SJSA1 (cell line): ENCODE data around the gene LPP. TPM values are rescaled to one million over a fixed set of nuclear protein-coding genes. Genes with fewer than 3 reads are reported as not detected.

ENCODE experiments used
- DNase-seq, 2 experiments: peaks; one replicate each; pipeline ENCODE4 v3.0.0-alpha.2; 2015 to 2020; ENCODE audit warnings: low spot score in 2 of 2, low read depth in 1 of 2
- H3K27ac ChIP-seq: fragments of 250-450 bp; sonication (Bioruptor Pico); 2 replicates; pipeline ENCODE4 v1.5.1; 2020; ENCODE audit warnings: mild to moderate bottlenecking, moderate library complexity
- H3K27me3 ChIP-seq: fragments of 250-450 bp; sonication (Bioruptor Pico); replicated peaks from 2 replicates; pipeline ENCODE4 v1.5.1; 2020; ENCODE audit warnings: mild to moderate bottlenecking, moderate library complexity
- H3K36me3 ChIP-seq: fragments of 250-450 bp; sonication (Bioruptor Pico); 2 replicates; pipeline ENCODE4 v1.5.1; 2020; ENCODE audit warnings: mild to moderate bottlenecking
- H3K4me1 ChIP-seq: fragments of 250-450 bp; sonication (Bioruptor Pico); replicated peaks from 2 replicates; pipeline ENCODE4 v1.6.1; 2021; ENCODE audit warnings: mild to moderate bottlenecking
- H3K4me3 ChIP-seq: fragments of 250-450 bp; sonication (Bioruptor Pico); 2 replicates; pipeline ENCODE4 v1.5.1; 2020; ENCODE audit warnings: mild to moderate bottlenecking
- H3K9me3 ChIP-seq: fragments of 250-450 bp; sonication (Bioruptor Pico); replicated peaks from 2 replicates; pipeline ENCODE4 v1.5.1; 2020; ENCODE audit warnings: mild to moderate bottlenecking
- total RNA-seq: library from RNA; depleted of rRNA; stranded (reverse); fragments of >200 nt; shearing (Covaris generic); gene quantifications from 2 replicates; pipeline ENCODE4 v1.2.3, GENCODE V29; 2014

Gene LPP
- total RNA-seq, 1 experiment from 2014 or later = 132 TPM

DNA sequence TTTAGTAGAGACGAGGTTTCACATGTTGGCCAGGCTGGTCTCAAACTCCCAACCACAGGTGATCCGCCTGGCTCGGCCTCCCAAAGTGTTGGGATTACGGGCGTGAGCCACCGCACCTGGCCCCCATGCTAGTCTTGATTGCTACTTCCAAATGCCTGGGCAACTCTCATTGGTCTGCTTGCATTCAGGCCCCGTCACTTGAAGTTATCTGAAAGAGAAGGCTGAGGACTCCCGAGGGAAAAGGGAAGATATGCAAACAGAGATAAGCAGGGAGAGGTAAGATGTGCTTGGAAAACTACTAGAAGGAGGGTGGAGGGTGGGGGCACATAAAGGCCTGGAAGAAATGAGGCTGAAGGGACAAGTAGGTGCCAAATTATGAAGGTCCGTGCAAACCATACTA, 4.4 kb upstream of the LPP start:
- no peaks in the 10 kb centered on the region for H3K9me3 ChIP-seq
- no peak for DNase-seq
- H3K4me1 ChIP-seq = peaks cover 25% of the 10 kb centered on the region
- no peaks in the 10 kb centered on the region for H3K36me3 ChIP-seq
- H3K4me3 ChIP-seq = no peak overlapping the region
- no peaks in the 10 kb centered on the region for H3K27me3 ChIP-seq
- no peak overlapping the region for H3K27ac ChIP-seq

GRCh38 chr3:188150982-188151381, 3.0 kb upstream of the LPP start:
- Histone ChIP-seq H3K4me1 (peaks cover 36% of the 10 kb centered on the region), H3K36me3 (peaks cover 3% of the 10 kb centered on the region), H3K27me3 (no peaks in the 10 kb centered on the region), H3K9me3 (no peaks in the 10 kb centered on the region), H3K4me3 (no peak overlapping the region), H3K27ac (no peak overlapping the region)
- no peak for DNase-seq

DNA sequence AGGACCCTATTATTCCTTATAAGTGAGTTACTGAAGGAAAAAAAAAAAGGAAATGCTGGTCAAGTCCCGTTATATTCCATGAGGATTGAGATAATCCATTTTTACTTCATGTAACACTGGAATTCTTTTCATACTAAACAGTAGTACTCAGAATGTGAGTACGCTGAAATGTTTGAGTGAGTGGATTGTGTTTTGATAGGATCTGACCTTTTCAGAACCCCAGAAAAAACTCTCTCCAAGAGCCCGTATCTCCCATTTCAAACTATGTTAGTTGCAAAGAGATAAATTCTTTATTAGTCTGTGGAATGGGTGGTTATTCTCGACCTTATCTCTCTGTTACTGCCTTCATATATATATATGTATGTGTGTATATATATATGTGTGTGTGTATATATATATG, 2.5 kb upstream of the LPP start:
- Histone ChIP-seq H3K9me3 (no peaks in the 10 kb centered on the region), H3K4me3 (no peak overlapping the region), H3K27ac (no peak overlapping the region), H3K36me3 (peaks cover 3% of the 10 kb centered on the region), H3K4me1 (peaks cover 36% of the 10 kb centered on the region), H3K27me3 (no peaks in the 10 kb centered on the region)
- DNase-seq = no peak

GRCh38 chr3:188152660-188153436, 1.1 kb upstream of the LPP start:
- H3K36me3 ChIP-seq = peaks cover 3% of the 10 kb centered on the region
- peak; percentile 86 to 89 for DNase-seq

GRCh38 chr3:188153437-188154013, 432 bp upstream of the LPP start:
- Histone ChIP-seq H3K27ac (peak overlapping the region; percentile 99), H3K4me1 (peaks cover 36% of the 10 kb centered on the region), H3K36me3 (peaks cover 3% of the 10 kb centered on the region), H3K9me3 (no peaks in the 10 kb centered on the region), H3K27me3 (no peaks in the 10 kb centered on the region), H3K4me3 (peak overlapping the region; percentile 66)
- peak; percentile 93 to 95 for DNase-seq

More at GRCh38 chr3:188152660-188153436, 1.1 kb upstream of the LPP start:
- H3K27ac ChIP-seq = peak overlapping the region; percentile 99
- no peaks in the 10 kb centered on the region for H3K9me3 ChIP-seq
- no peaks in the 10 kb centered on the region for H3K27me3 ChIP-seq
- H3K4me3 ChIP-seq = peak overlapping the region; percentile 66
- peaks cover 36% of the 10 kb centered on the region for H3K4me1 ChIP-seq

DNA sequence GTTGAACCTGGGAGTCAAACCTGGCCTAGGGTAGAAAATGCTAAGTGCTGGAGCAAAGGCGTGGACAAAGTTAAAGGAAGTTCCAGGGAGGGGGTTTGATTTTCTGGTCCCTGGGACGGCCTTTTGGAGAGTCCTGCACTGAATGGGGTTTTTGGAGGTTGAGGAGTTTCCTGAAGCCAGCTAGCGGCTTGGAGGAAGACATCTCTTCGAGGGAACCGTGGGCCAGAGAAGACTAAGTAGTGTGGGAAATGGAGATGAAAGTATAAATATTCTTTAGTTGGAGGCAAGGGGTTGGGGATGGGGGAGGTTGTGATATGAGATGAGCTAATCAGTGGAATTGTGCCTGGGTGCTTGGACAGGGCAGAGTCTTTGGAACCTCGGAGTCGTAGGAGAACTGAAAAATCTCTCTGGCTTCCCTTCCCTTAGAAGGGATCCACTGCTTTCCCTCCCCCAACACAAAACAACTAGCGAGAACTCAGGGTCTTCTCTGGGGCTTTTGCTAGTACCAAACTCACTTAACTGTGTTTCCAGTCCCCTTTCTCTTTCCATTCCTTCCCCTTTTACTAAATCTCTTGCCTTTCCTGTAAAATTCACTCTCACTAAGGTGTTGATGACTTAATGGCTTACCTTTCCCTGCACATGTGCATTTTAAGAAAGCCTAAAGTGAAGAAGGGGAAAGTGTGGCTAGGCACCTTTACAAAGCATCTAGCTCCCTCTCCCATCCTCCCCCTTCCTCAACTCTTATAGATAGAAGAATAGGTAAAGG, 1.0 kb downstream of the LPP start:
- Histone ChIP-seq H3K4me3 (peak overlapping the region; percentile 66), H3K27me3 (no peaks in the 10 kb centered on the region), H3K9me3 (no peaks in the 10 kb centered on the region), H3K36me3 (peaks cover 10% of the 10 kb centered on the region), H3K4me1 (peaks cover 46% of the 10 kb centered on the region), H3K27ac (peak overlapping the region; percentile 99)
- DNase-seq = peak in 1 of 2 experiments; percentile 26

DNA sequence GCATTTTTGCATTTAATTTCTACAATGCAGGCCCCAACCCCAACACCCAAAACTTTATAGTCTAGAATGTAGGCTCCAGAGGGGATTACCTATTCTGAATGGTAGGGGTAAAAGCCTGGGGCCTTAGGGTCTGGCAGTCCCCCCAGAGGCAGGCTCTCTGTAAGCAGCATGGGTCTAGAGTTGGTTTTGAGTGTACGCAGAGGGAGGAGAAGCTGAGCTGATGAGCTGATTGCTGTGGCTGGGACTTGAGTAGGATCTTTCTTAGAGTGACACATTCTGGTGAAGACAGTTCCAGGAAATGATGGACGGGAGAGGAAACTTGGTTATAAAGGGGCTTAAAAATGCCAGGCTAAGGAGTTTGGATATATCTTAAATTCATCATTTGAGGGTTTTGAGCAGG, 2.1 kb downstream of the LPP start:
- DNase-seq = no peak
- H3K4me1 ChIP-seq = peaks cover 50% of the 10 kb centered on the region
- H3K36me3 ChIP-seq = peaks cover 17% of the 10 kb centered on the region
- H3K9me3 ChIP-seq = no peaks in the 10 kb centered on the region
- no peak overlapping the region for H3K4me3 ChIP-seq
- no peaks in the 10 kb centered on the region for H3K27me3 ChIP-seq
- no peak overlapping the region for H3K27ac ChIP-seq

- peaks cover 53% of the 10 kb centered on the region for H3K4me1 ChIP-seq
- no peak overlapping the region for H3K4me3 ChIP-seq
- peaks cover 24% of the 10 kb centered on the region for H3K36me3 ChIP-seq
- H3K27me3 ChIP-seq = no peaks in the 10 kb centered on the region
- no peaks in the 10 kb centered on the region for H3K9me3 ChIP-seq
- no peak overlapping the region for H3K27ac ChIP-seq
- no peak for DNase-seq
Measured at GRCh38 chr3:188157407-188157806, 3.5 kb downstream of the LPP start.

GRCh38 chr3:188157971-188158370, 4.0 kb downstream of the LPP start:
- Histone ChIP-seq H3K36me3 (peaks cover 27% of the 10 kb centered on the region), H3K27ac (no peak overlapping the region), H3K4me3 (no peak overlapping the region), H3K27me3 (no peaks in the 10 kb centered on the region), H3K9me3 (no peaks in the 10 kb centered on the region), H3K4me1 (peaks cover 53% of the 10 kb centered on the region)
- no peak for DNase-seq

- Histone ChIP-seq H3K27ac (no peak overlapping the region), H3K27me3 (no peaks in the 10 kb centered on the region), H3K4me1 (peaks cover 55% of the 10 kb centered on the region), H3K9me3 (no peaks in the 10 kb centered on the region), H3K4me3 (no peak overlapping the region), H3K36me3 (peaks cover 30% of the 10 kb centered on the region)
- no peak for DNase-seq
Measured at GRCh38 chr3:188158731-188159310, 4.9 kb downstream of the LPP start.

- H3K27me3 ChIP-seq = no peaks in the 10 kb centered on the region
Measured at GRCh38 chr3:188160751-188161150, 6.8 kb downstream of the LPP start.

GRCh38 chr3:188164248-188164687, 10.3 kb downstream of the LPP start:
- Histone ChIP-seq H3K4me1 (peaks cover 41% of the 10 kb centered on the region), H3K4me3 (no peak overlapping the region), H3K36me3 (peaks cover 27% of the 10 kb centered on the region), H3K9me3 (no peaks in the 10 kb centered on the region), H3K27me3 (no peaks in the 10 kb centered on the region), H3K27ac (no peak overlapping the region)
- DNase-seq = no peak

More at GRCh38 chr3:188160751-188161150, 6.8 kb downstream of the LPP start:
- H3K4me3 ChIP-seq = no peak overlapping the region
- peaks cover 27% of the 10 kb centered on the region for H3K36me3 ChIP-seq
- peaks cover 48% of the 10 kb centered on the region for H3K4me1 ChIP-seq
- DNase-seq = no peak
- H3K9me3 ChIP-seq = no peaks in the 10 kb centered on the region
- no peak overlapping the region for H3K27ac ChIP-seq

GRCh38 chr3:188165596-188165995, 11.6 kb downstream of the LPP start:
- Histone ChIP-seq H3K9me3 (no peaks in the 10 kb centered on the region), H3K4me3 (no peak overlapping the region), H3K36me3 (peaks cover 17% of the 10 kb centered on the region), H3K27me3 (no peaks in the 10 kb centered on the region), H3K4me1 (peaks cover 34% of the 10 kb centered on the region), H3K27ac (no peak overlapping the region)
- no peak for DNase-seq
